ENCODE results near the gene C1QL2. TPM values are rescaled to one million over a fixed set of nuclear protein-coding genes. Genes with fewer than 3 reads are reported as not detected.

The C1QL2 gene
- total RNA-seq, 1 donor from 2014 or later: 0.48 TPM

DNA sequence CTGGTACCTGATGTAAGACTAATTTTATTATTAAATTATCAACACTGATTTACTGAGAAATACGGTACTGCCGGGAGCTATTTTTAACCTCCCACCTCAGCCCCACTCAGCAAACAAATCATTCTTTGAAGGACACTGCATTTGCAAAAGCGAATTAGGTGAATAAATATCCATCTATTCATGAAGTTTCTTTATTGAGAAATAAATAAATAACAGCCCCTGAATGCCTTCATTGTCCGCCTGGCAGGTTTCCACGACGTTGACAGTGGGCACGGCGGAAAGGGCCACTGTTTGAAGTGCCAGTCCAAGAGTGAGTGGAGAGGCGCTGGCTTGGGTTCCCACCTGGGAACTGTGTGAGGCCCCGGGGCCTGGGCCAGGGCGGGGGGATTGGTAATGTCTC, 15.7 kb downstream of the C1QL2 start:
- no peak for DNase-seq (ENCODE audit: low spot score)

DNA sequence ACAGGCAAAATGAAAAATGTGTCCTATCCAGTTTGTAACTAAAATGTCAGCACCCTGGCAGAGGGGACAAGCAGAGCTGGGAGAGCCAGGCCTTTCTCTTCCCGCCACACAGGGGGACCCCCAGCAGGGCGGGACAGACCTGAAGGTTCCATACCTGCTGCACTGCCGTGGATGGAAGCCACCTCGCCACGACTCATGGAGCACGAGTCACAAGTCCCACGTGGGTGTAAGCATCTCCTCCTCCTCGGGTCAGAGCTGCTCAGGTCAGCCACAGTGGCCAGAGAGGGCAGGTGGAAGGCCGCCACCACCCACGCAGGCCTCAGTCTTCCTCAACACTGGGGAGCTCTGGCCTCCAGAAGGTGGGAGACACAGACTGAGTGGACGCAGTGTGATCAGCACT, 21.0 kb downstream of the C1QL2 start:
- no peak for DNase-seq (ENCODE audit: low spot score)

DNA sequence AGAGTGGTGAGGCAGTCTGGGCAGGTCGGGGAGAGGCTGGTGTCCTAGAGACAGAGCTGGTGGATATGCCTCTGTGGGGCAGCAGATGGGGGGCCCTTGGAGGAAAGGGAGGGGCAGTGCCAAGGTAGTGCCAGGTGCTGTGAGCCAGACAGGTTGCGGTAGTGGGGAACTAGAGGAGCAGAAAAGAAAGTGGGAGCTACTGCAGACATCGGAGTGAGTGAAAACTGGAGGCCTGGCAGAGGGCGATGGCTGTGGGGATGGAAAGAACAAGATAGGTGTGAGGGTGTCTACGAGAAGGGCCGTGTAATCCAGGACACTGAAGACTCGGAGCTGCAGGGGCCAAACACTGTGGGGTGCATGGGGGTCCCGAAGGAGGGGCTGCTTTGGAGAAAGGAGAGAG, 21.7 kb downstream of the C1QL2 start:
- no peak for DNase-seq (ENCODE audit: low spot score)

DNA sequence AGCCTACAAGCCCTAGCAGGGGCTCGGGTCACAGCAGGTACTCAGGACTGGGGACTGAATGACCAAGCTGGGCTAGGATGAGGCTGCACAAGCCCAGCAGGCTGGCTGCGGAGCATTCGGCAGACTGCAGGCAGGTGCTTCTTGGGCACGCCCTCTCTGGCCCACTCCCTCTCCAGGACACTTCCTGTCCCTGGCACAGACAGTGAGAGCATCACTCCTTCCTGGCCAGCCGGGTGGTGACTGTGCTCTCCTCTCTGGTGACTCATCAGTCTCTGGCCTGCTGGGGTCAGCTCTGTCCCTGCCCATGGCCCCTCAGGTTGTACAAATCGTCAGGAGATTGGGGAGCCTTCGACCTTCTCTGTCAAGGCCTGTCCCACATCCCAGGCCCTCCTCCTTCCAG, 22.5 kb downstream of the C1QL2 start:
- no peak for DNase-seq (ENCODE audit: low spot score)

DNA sequence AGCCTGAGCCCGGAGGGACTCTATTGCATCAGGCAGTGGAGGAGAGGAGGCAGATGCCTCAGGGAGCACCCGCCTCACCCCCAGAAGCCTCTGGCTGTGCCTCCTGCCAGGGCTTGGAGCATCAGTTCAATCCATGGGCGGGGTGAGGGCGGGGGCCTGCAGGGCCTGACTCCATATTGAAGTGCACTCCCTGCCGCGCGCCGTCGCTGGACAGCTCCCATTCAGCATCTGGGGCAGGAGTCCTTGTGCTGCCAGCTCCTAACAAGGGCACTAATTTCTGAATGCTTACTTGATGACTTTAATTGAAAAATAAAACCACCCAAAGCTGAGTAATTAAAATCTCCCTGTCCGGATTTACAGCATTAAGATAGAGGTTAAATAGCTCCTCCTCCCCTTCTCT, 23.8 kb downstream of the C1QL2 start:
- no peak for DNase-seq (ENCODE audit: low spot score)

DNA sequence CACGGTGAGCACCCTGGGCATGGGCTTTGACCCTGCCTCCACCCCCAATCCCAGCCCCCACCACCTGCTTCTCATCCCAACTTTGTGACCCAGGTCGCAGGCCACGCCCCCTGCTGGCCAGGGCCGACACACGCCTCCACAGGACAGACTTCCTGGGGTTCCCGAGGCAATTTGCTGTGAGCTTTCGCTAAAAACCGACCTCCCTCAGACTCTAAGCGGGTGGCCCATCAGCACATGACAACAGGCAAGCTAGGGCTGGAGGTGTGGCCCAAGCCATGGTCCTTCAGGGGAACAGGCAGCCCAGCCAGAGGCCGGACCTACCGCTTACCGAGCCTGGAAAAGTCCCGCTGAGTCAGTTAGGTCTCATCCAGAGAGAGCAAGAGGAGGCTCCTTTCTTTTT, 31.9 kb downstream of the C1QL2 start:
- DNase-seq (ENCODE audit: low spot score): no peak

DNA sequence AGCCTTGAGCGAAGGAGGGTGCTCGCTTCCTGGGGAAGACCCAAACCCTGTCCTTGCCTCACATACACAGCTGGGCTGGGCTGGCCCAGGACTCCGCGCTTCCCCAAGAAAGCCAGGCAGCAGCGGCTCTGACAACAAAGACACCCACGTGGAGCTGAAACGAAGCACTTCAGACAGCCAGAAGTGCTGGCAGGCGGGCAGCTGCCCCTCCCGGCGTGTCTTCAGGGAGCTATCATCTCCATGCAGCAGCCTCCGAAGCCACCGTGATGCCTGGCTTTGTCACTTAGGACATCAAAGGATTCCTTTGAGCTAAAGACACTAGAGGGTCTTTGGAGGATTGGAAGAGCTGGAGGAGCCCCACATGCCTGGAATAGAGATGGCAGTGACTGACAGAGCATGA, 35.2 kb downstream of the C1QL2 start:
- no peak for DNase-seq (ENCODE audit: low spot score)

DNA sequence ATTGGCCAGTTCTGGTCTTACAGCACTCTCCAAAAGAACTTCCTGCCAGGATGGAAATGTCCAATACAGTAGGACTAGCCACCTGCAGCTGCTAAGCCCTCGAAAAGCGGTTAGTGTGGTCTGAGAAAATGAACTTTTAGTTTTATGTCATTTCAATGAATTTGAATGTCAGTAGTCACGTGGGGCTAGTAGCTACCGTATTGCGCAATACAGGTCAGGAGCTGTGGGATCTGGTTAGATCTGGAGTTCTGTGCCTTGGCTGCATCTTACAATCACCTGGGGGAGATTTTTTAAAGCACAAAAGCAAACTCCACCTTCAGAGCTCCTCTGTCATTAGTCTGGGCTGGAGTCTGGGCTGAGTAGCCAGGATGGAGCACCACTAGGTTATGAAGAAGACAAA, 35.9 kb downstream of the C1QL2 start:
- DNase-seq (ENCODE audit: low spot score): no peak

DNA sequence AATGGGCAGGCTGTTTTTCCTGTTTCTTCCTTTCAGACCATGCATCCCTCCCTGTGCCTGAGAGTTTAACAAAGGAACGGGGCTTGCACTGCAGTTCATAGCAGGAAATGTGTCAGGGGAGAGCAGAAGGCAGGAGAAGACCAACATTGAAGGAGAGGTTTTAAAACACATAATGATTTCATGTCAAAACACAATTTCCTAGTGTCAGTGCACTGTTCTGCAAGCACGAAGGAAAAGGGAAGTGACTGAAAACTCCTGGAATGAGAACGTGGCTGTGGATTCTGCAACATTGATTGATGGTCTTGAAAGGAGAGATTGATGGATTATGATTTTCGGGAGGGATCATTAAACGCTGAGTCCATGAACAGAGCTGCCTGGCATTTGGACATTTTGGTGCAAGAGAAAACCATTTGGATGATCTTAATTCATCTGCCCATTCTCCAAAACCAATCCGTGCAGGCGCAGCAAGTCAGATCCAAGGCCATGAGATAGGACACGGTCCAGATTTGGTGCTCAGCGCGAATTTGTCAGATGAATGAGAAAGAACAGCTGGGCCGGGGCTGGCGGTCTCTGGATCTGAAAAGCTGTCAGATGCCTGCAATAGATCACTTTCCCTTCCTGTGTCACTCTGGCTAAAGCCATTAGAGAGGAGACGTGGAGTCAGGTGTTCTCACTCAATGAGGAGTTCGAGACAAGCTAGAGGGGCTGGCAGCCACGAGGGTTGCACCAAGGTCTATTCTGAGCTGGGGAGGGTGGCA, 38.4 kb downstream of the C1QL2 start:
- DNase-seq (ENCODE audit: low spot score): no peak

DNA sequence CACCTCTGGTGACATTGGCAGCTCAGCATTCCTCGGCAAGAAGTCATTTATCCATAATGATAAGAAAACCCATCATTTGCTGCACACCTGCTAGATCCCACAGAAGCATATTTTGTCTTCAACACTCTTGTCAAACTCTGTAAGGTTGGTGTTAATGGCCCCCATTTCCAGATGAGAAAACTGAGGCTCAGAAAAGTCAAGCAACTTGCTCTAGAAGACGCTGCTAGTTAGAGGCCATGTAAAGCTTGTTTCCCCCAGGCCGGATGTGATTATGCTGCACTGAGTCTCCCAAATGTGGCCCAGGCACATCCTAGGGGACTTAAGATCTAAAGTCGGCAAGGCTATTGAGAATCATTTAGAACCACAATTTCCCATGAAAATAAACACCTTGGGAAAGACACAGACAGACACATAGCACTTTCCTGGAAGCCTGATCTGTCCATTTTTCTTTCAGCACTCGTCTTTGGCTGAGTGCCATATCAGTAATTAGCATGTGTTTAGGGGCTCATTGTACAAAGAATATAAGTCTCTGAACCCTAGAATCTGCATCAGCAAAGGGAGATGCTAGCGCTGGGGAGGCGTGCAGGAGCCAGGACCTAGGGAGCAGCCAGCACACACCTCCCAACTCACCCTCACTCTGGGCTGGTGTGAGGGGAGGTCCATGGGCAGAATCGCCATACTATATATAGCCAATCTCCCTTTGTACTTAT, 39.3 kb downstream of the C1QL2 start:
- DNase-seq (ENCODE audit: low spot score): no peak

DNA sequence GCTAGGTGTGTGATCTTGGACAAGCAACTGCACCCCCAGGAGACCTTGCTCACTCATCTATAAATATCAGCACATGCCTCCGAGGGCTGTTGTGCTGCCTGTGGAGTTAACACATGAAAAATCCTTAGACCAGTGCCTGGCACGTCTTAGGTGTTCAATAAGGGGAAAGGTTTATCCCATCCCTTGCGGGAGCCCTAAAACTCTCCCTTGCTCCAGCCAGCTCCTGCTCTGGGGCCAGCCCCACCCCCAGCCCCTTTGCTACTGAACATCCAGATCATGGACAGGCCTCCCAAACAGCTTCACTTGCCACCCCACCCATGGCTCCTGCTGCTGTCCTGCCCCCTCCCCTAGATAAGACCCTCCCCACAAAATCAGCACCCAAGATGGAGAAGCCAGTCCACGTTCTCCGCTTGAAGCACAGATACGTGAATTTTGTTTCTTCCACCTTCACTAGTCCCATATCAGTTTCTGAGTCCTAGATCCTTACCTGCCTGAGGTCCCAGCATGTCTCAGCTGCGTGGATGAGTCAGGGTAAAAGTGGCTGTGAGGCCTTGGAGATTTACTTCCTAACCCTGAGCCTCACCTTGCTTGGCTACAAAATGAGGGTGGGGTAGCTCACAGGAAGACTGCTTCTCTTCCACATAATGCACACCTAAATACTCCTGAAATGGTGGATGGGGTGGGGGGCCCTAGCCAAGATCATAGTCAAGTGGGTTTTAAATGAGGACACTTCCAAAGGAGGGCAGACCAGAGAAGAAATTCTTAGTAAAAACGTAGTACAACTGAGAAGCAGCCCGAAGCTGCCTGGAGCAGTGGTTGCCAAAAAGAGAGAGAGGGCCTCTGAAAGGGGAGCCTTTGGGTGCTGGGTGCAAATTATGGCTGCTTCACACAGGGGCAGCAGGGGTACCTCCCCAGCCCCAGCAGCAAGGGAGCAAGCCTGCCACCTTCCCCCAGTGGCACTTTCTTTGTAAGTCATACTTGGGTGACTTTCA, 40.4 kb downstream of the C1QL2 start:
- DNase-seq (ENCODE audit: low spot score): no peak

DNA sequence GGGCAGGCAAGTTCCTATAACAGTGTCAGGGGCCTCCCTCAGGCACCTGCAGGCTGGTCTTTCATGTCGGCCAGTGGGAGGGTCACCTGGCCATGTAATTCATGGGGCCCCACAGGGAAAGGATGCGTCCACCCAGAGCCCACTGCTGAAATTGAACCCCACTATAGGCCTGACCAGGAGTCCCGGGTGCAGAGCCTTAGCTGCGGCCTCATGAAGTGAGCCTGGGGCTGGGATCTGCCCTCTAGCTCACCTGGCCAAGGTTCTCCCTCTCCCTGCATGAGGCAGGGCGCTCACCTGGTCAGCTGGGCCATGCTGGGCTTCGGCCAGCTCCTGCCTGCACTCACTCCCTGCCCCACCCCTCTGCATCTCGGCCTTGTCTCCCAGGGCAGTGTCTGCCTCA, 41.1 kb downstream of the C1QL2 start:
- no peak for DNase-seq (ENCODE audit: low spot score)

DNA sequence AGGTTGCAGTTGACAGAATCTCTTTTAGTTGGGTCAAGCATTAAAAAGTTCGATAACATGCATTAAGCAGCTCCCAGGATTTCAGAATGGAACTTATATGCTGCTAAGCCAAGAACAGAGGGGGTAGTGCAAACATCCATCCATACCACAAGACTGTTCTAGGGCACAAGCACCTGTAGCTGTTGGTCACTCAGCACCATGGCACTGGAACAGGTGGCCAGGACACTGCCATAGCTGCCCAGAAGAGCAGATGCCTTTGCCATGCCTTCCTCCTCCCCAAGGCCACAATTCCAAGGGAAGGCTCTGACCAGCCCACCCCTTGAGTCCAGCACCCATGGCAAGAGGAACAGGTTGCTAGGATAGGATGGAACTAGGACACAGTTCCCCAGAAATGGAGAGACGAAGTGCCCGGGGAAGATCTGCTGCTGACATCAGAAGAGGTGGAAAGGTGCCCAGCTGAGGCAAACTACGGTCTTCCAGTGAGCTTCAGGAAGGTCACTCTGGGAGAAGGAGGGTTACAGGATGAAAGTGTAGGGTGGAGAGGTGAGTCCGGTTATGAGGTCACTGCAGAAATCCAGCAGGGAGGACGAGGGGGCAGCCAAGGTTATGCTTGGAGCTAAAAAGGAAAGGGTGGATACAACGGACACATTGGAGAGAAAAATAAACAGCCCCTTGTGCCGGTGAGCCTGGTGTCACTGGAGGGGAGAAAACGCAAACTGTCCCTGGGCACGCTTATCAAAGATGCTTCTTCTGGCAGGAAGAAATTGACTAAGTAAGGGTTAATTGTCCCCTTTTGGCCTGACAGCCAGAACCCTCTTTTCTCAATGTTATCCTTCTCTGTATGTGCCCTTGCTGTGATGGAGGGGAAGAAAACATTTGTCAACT, 41.9 kb downstream of the C1QL2 start:
- DNase-seq (ENCODE audit: low spot score): no peak

DNA sequence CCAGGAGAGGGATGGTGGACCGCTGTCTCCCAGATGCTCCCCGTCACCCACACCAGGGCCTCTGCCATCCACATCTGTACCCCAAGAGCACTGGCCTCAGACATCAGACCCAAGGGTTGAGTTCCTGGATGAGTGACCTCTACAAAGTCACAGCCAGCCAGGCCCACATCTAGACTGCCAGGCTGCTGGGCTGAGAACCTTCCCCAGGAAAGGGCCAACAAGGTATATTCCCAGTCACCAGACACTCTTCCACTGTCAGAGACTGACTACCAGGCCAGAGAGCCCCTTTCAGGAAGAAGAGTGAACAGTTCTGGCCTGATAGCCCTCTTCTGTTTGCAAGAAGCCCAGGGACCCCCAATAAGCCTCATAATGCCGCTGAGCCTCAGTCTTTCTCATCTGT, 44.3 kb downstream of the C1QL2 start:
- DNase-seq (ENCODE audit: low spot score): no peak

DNA sequence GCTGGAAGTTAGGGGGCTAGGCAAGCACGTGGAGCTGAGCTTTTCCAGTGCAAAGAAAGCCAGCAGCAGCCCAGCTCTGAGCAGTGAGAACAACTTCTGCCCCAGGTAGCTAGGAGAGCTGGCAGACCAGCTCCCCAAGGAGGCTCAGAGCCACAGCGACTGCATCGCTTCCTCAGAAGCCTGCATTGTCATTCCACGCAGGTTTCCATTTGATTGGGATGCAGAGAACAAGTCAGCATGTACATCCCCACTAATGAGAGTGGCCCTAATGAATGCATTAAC, 45.1 kb downstream of the C1QL2 start:
- no peak for DNase-seq (ENCODE audit: low spot score)

DNA sequence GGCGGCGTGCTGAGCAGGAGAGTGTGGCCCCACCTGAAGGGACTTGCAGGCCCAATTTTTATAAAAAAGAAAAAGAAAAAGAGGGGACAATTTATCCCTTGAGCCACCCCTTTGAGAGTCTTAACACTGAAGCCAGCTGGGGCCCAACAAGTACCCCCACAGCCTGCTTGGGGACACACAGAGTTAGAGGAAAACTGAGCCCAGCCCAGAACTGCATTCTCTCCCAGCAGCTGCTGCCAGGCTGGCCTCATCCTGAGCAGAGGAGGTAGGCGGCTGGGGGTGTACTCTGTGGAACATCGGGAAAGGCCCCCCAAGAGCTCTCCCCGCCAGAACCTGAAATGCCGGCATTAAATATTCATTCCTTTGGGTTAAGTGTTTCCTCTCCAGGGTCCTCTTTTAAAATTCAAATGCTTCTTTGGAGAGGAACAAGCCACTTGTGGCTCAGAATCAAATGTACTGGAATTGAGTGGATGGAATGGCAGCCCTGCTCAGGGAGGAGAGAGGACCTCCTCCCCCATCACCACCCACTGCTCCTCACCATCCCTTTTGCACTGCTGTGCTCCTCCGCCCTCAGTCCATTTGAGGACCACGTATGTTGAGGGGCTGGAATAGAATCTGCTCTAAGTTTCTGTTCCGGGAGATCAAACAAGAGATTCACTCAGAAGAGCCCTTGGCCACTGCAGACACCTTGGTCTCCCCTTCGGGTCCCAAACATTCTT, 45.6 kb downstream of the C1QL2 start:
- no peak for DNase-seq (ENCODE audit: low spot score)

DNA sequence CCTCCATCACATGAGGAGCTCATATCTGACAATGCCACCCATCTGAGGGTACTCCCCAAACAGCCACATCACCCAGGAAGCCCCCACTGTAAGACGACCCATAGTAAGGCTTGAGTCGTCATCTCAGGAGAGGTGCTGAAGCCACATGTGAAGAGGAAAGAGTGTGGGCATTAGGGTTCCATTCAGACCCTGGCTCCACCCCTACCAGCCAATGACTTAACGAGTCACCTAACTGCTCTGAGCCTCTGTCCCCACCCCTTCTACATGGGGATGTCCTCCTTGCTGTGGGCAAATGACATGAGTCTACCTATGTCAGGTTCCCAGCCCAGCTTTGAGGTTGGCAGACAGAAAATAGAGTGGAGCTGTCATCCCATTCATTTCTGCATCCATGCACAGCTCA, 46.3 kb downstream of the C1QL2 start:
- no peak for DNase-seq (ENCODE audit: low spot score)

DNA sequence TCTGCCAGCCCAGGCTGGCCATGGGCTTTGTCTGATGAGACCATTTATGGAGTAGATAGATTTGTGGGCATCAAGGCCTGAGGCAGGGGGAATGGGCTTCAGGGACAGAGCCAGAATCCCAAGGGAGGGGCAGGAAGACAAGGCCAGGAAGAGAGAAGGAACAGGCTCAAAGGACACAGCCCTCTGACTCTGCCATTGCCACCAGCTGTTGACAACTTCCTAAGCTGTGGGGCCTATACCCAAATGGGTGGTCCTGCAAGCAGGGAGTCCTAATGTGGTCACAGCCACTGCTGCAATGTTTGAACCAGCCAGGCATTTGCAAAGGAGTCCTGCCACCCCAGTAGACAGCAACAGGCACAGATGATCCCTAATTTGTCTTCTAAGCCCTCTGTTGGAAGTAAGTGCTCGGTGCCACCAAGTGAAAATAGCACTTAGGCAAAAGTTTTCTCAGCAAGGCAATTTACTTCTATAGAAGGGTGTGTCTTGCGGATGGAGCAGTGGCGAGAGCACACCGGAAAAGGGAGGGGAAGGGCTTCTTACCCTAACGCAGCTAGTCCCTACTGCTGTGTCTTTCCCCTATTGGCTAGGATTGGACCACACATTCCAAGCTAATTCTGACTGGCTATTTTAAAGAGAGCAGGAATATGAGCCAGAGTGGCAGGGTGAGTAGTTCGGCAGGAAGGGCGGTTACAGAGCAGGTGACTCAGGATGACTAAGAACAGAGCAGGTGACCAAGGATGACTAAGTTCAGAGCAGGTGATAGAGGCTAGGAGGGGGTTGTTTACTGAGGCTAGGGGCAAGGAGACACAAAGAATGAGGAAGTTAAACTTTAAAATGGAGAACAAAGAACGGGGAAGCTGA, 47.2 kb downstream of the C1QL2 start:
- no peak for DNase-seq (ENCODE audit: low spot score)

DNA sequence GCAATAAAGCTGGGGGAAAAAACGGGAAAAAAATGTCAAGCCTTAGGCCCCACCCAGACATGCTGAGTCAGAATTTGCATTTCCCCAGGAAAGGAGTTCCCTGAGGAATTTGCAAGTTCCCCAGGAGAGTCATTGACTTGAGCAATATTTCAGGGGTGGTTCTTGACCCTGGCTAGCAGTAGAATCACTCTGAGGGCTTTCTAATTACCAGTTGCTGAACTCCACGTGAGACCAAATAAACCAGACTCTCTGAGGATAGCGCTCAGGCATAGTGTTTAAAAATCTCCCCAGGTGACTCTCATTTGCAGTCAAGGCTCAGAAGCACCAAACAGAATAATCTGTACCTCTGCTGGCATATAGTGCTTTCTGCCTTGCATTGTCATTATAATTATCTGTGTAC, 48.7 kb downstream of the C1QL2 start:
- DNase-seq (ENCODE audit: low spot score): no peak

DNA sequence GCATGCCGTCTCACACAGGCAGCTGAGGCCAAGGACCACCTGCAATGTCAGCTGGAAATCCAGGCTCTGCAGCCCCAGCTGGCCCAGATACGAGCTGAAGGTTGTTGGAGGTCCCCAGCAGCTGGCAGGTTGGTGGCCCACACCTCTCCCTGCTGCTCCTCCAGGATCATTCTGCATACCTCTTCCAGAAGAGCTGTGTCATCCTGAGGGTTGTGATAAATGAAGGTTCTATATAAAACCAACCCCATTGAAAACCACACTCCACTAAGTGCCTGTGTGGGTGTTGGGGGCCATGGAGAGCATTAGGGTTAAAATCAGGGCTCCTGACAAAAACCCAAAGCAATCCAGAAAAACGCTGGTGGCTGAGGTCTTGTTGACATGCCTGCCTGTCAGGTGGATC, 50.4 kb downstream of the C1QL2 start:
- DNase-seq (ENCODE audit: low spot score): no peak
